Measurements from ENCODE around the gene SNAPC3.

- TF ChIP-seq CTCF (conservative IDR thresholded peaks at IDR 0.05; ENCODE audit: low read length) = no peak
- TF ChIP-seq EZH2phosphoT487 (IDR thresholded peaks at IDR 0.05; ENCODE audit: borderline replicate concordance, low read depth, low read length) = no peak
Measured at GRCh38 chr9:15426019-15426418, 3.3 kb downstream of the SNAPC3 start.

Data from OCI-LY7 (cell line).